Body of pancreas (tissue), 4 donors: ENCODE measurements around the gene TMEM271.

Experiments
- CTCF ChIP-seq, 7 experiments: fragments of 450-650 bp in 4 of 7; fragments of 200-600 bp in 3 of 7; sonication (generic) in 3 of 7; IDR thresholded peaks; one replicate each; pipeline ENCODE4 v1.5.1; 2016 to 2019; ENCODE audit warnings: antibody characterized with exemption in 7 of 7
- POLR2A ChIP-seq, 3 donors: fragments of 450-650 bp; IDR thresholded peaks; one replicate each; pipeline ENCODE4 v1.6.1; 2016; ENCODE audit warnings: antibody characterized with exemption in 3 of 3, mild to moderate bottlenecking in 2 of 3

GRCh38 chr4:566035-566434, 10.1 kb downstream of the TMEM271 start:
- no peak for TF ChIP-seq CTCF (IDR thresholded peaks at IDR 0.05)
- TF ChIP-seq POLR2A (IDR thresholded peaks at IDR 0.05), result no peak
